Astrocyte of the cerebellum (primary cell): ENCODE results near the gene PPP1R12A.

Experiments used
- DNase-seq: peaks from one replicate; pipeline ENCODE4 v3.0.0-alpha.2; 2011; ENCODE audit warnings: low read depth
- H3K4me3 ChIP-seq: 2 replicates; pipeline ENCODE4 v1.5.1; 2011; ENCODE audit warnings: mild to moderate bottlenecking, low read depth, low read length, moderate library complexity
- in situ Hi-C: cut with HindIII; loops from 2 replicates; pipeline ENCODE4 v1.10.0; 2017; ENCODE audit warnings: low sequenced_read_pairs
- TF ChIP-seq, protein P1 (sequence below): IDR thresholded peaks from 2 replicates; pipeline ENCODE4 v1.5.1; 2012; ENCODE audit warnings: low read length, low read depth, moderate library complexity, mild to moderate bottlenecking; ENCODE audit errors: missing control alignments

The PPP1R12A gene

DNA sequence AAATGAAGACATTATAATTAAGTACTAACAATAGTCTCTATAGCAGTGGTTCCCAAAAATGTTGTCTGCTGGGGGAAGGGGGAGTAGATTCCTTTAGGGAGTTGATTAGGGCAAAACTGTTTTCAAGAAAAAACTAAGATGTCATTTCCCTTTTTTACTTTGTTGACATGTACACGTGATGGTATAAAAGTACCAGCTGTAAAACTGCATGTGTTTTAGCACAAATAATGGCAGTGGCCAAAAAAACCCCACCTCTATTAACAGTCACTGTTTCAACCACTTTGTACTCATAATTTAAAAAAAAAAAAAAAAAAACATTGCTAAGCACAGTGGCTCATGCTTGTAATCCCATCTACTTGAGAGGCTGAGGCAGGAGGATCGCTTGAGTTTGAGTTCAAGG is 61.7 kb downstream of the PPP1R12A start:
- no peak overlapping the region for H3K4me3 ChIP-seq
- in situ Hi-C loops = loop anchor here (5.0 kb wide), 1 partner anchor 41 kb away; no protein-coding TSS in a partner anchor
- no peak for DNase-seq
- TF ChIP-seq, protein P1, sequence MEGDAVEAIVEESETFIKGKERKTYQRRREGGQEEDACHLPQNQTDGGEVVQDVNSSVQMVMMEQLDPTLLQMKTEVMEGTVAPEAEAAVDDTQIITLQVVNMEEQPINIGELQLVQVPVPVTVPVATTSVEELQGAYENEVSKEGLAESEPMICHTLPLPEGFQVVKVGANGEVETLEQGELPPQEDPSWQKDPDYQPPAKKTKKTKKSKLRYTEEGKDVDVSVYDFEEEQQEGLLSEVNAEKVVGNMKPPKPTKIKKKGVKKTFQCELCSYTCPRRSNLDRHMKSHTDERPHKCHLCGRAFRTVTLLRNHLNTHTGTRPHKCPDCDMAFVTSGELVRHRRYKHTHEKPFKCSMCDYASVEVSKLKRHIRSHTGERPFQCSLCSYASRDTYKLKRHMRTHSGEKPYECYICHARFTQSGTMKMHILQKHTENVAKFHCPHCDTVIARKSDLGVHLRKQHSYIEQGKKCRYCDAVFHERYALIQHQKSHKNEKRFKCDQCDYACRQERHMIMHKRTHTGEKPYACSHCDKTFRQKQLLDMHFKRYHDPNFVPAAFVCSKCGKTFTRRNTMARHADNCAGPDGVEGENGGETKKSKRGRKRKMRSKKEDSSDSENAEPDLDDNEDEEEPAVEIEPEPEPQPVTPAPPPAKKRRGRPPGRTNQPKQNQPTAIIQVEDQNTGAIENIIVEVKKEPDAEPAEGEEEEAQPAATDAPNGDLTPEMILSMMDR = no peak

DNA sequence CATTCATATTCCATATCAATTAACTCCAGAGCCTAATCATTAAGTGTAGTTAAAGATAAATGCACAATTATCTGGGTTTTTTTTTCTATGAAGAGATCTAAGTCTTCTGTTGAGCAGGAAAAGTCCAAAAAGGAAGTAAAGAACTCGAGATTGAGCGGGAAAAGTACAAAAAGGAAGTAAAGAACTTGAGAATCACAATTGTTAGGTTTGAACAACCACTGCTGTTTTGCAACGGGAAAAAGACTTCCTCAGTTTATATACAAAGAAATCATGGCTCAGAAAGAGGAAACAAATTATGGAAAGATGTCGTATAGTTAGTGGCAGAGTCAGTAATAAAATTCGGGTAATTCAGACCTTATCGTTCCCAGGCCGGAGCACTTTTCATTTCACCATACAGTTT is 63.3 kb downstream of the PPP1R12A start:
- TF ChIP-seq, protein P1 = no peak
- H3K4me3 ChIP-seq = no peak overlapping the region
- no peak for DNase-seq
- in situ Hi-C loops = loop anchor here (5.0 kb wide), 1 partner anchor 39 kb away; no protein-coding TSS in a partner anchor

DNA sequence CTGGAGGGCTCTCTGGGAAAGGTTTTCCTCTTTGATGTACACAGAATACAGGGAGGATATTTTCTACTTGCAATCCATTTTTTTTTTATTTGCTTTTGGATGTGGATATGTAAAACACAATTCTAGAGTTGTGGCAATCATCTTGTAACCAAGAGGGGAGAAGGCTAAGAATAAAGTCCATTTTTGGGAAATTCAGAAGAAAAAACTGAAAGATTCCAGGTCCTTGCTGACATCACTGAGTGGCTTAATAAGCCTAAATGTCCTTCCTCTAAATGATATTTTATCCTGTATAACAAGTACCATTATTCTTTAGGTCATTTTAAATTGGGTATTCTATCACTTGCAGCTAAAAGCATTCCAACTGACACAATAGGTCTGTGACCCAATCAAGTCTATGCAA is 64.0 kb downstream of the PPP1R12A start:
- no peak for DNase-seq
- no peak overlapping the region for H3K4me3 ChIP-seq
- TF ChIP-seq, protein P1 = no peak
- in situ Hi-C loops = loop anchor here (5.0 kb wide), 1 partner anchor 39 kb away; no protein-coding TSS in a partner anchor

DNA sequence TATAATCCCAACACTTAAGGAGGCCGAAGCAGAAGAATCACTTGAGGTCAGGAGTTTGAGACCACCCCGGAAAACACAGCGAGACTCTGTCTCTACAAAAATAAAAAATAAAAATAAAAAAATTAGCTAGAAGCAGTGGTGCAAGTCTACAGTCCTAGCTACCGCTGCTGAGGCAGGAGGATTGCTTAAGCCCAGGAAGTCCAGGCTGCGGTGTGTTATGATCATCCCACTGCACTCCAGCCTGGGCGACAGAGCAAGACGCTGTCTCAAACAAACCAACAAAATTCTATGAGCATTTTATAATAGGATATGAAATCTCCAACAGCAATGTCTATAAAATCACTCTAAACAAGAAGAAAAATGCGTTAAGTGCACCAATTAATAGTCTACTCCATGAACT is 75.3 kb downstream of the PPP1R12A start:
- no peak for DNase-seq

DNA sequence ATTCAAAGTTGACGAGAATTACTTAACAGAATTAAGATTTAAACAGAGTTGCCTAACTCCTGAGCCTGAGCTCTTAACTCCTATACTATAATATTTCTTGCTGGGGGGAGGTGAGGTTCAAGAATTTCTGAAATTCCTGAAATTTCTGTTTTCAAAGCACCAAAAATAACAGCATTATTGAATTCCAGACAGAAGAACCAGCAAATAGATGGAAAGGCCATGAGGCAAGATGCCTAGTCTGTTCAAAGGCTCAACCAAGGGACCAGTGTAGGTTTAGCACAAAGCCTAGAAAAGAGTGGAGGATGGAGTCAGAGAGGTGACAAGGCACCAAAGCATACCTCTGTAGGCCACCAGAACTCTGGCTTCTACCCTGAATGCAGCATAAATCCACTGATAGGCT is 76.4 kb downstream of the PPP1R12A start:
- in situ Hi-C loops = no loop called here
- DNase-seq = no peak
- TF ChIP-seq, protein P1 = no peak
- H3K4me3 ChIP-seq = no peak overlapping the region

More for the DNA sequence above, 75.3 kb downstream of the PPP1R12A start:
- H3K4me3 ChIP-seq = no peak overlapping the region
- in situ Hi-C loops = no loop called here
- TF ChIP-seq, protein P1 = no peak

DNA sequence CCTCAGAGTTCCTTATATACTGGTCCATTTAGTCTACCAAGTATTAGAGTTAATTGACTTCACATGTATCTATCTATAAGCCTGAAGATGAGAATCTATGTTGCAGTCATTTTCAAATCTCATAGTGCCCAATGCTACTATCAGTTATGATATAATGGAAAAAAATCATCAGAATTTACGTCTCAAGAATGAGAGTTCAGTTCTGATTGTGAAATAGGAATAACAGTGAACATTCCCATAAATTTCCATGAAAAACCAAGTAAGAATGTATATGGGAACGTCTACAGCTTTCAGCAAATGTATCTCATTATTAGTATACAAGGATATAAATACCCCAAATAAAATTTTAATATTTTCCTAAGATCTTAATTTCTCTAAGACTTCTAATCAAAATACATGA is 77.2 kb downstream of the PPP1R12A start:
- no peak overlapping the region for H3K4me3 ChIP-seq
- in situ Hi-C loops = no loop called here
- TF ChIP-seq, protein P1 = no peak
- no peak for DNase-seq

DNA sequence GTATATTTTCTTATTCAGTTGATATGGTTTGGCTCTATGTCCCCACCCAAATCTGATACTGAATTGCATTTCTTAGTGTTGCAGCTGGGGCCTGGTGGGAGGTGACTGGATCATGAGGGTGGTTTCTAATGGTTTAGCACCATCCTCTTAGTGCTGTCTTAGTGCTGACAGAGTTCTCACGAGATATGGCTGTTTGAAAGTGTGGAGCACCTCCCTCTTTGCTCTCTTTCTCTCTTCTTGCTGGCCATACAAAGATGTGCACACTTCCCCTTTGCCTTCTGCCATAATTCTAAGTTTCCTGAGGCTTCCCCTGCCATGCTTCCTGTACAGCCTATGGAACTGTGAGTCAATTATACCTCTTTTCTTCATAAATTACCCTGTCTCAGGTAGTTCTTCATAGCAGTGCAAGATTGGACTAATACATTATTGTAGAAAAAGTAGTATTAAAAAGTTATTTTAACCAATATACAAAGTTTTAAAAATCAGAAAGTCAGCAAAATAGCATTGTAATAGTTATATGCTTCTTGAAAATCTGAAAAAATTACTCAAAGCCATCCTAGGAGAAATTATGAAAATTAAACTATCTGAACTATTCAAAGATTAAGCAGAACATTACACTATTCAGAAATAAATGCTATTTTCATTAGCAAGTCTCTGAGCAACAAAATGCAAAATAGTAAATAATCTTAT is 84.1 kb downstream of the PPP1R12A start:
- no peak overlapping the region for H3K4me3 ChIP-seq
- DNase-seq = no peak
- in situ Hi-C loops = no loop called here
- TF ChIP-seq, protein P1 = no peak
